ENCODE results near the gene NRCAM.
"Not testable (repeated sequence)": the region's sequence is repeated elsewhere in the genome, so short reads cannot be mapped to it uniquely, and the experiment has no call there.

GRCh38 chr7:108274447-108274846 lies 181.8 kb downstream of the NRCAM start:
- not testable (repeated sequence) for TF ChIP-seq CTCF (IDR thresholded peaks at IDR 0.05); EZH2 (IDR thresholded peaks at IDR 0.05; ENCODE audit: borderline replicate concordance, insufficient read depth, low read depth, low read length, poor library complexity, severe bottlenecking)

Measured in B cell (primary cell).